Breast epithelium (tissue), 4 donors: ENCODE results near the gene TMEM242. TPM values are rescaled to one million over a fixed set of nuclear protein-coding genes. Genes with fewer than 3 reads are reported as not detected.

Source experiments
- DNase-seq, 2 donors: peaks; one replicate each; pipeline ENCODE4 v3.0.0-alpha.2; 2019; ENCODE audit warnings: low spot score in 2 of 2
- H3K27ac ChIP-seq, 2 donors: fragments of 200-600 bp; sonication (generic) in 1 of 2; one replicate each; pipeline ENCODE4 v1.5.1; 2016 to 2019; ENCODE audit warnings: mild to moderate bottlenecking in 1 of 2
- H3K27me3 ChIP-seq, 2 donors: fragments of 200-600 bp; sonication (generic) in 1 of 2; one replicate each; pipeline versions ENCODE4 v1.5.1 to v1.6.0; 2017 to 2019; ENCODE audit warnings: control low read depth in 1 of 2, mild to moderate bottlenecking in 1 of 2
- H3K36me3 ChIP-seq: fragments of 200-600 bp; one replicate; pipeline ENCODE4 v1.5.1; 2019
- H3K4me1 ChIP-seq, 2 donors: fragments of 200-600 bp; sonication (generic); one replicate each; pipeline ENCODE4 v1.5.1; 2016 to 2019; ENCODE audit warnings: control low read depth in 1 of 2
- H3K4me3 ChIP-seq, 3 donors: fragments of 200-600 bp; sonication (generic); 1 replicate in 2 of 3; 2 replicates in 1 of 3; pipeline ENCODE4 v1.5.1; 2016 to 2019; ENCODE audit warnings: mild to moderate bottlenecking in 3 of 3, moderate library complexity in 2 of 3
- H3K9me3 ChIP-seq, 2 donors: fragments of 200-600 bp; sonication (generic) in 1 of 2; one replicate each; pipeline ENCODE4 v1.5.1; 2016 to 2019; ENCODE audit warnings: control low read depth in 1 of 2
- CTCF ChIP-seq, 3 donors: fragments of 450-650 bp; IDR thresholded peaks; one replicate each; pipeline ENCODE4 v1.5.1; 2016 to 2017; ENCODE audit warnings: antibody characterized with exemption in 3 of 3, mild to moderate bottlenecking in 3 of 3, moderate library complexity in 3 of 3
- POLR2A ChIP-seq: fragments of 450-650 bp; IDR thresholded peaks from one replicate; pipeline ENCODE4 v1.6.1; 2016; ENCODE audit warnings: antibody characterized with exemption, mild to moderate bottlenecking, moderate library complexity
- POLR2AphosphoS5 ChIP-seq, 3 donors: sonication (generic); formaldehyde crosslinking; IDR thresholded peaks; one replicate each; pipeline ENCODE4 v1.6.1; 2017; ENCODE audit warnings: antibody characterized with exemption in 3 of 3
- intact Hi-C: fragments of 100-400 bp; cut with DNase I; formaldehyde crosslinking; loops from one replicate; pipeline ENCODE4 v1.15.1; 2023; ENCODE audit warnings: low total_unique reads
- total RNA-seq, 3 donors: library from RNA; depleted of rRNA; stranded (reverse); fragments of >200 nt; gene quantifications; one replicate each; pipeline ENCODE4 v1.1.0, GENCODE V29; 2016

The TMEM242 gene
- total RNA-seq, 3 donors from 2014 or later: 5.3 to 7.9 (median 7.3) TPM

GRCh38 chr6:157292202-157292601 lies 31.1 kb downstream of the TMEM242 start:
- no peak for DNase-seq
- TF ChIP-seq CTCF (IDR thresholded peaks at IDR 0.05) (no peak), POLR2A (no peak)
- Histone ChIP-seq H3K4me3 (no peak overlapping the region), H3K36me3 (no peaks in the 10 kb centered on the region), H3K4me1 (no peaks in the 10 kb centered on the region), H3K9me3 (no peaks in the 10 kb centered on the region), H3K27ac (no peak overlapping the region), H3K27me3 (no peaks in the 10 kb centered on the region)
- intact Hi-C loops: no loop called here

GRCh38 chr6:157291356-157291755 lies 32.0 kb downstream of the TMEM242 start:
- DNase-seq: no peak
- Histone ChIP-seq H3K27ac (no peak overlapping the region), H3K27me3 (no peaks in the 10 kb centered on the region), H3K4me3 (no peak overlapping the region), H3K9me3 (no peaks in the 10 kb centered on the region), H3K4me1 (no peaks in the 10 kb centered on the region), H3K36me3 (no peaks in the 10 kb centered on the region)
- intact Hi-C loops: no loop called here
- TF ChIP-seq CTCF (IDR thresholded peaks at IDR 0.05) (no peak), POLR2A (no peak), POLR2AphosphoS5 (IDR thresholded peaks at IDR 0.05) (no peak)

- Histone ChIP-seq H3K27me3 (no peaks in the 10 kb centered on the region), H3K4me3 (no peak overlapping the region), H3K9me3 (no peaks in the 10 kb centered on the region), H3K36me3 (no peaks in the 10 kb centered on the region), H3K27ac (no peak overlapping the region), H3K4me1 (no peaks in the 10 kb centered on the region)
- DNase-seq: no peak
- intact Hi-C loops: no loop called here
- TF ChIP-seq POLR2AphosphoS5 (IDR thresholded peaks at IDR 0.05) (no peak), POLR2A (no peak), CTCF (IDR thresholded peaks at IDR 0.05) (no peak)
Measured at GRCh38 chr6:157290797-157291196, 32.5 kb downstream of the TMEM242 start.

GRCh38 chr6:157289764-157290163 lies 33.6 kb downstream of the TMEM242 start:
- DNase-seq: no peak

GRCh38 chr6:157288575-157288974 lies 34.7 kb downstream of the TMEM242 start:
- TF ChIP-seq CTCF (IDR thresholded peaks at IDR 0.05): no peak
- TF ChIP-seq POLR2A: no peak
- no peak for TF ChIP-seq POLR2AphosphoS5 (IDR thresholded peaks at IDR 0.05)
- Histone ChIP-seq H3K9me3 (no peaks in the 10 kb centered on the region), H3K27ac (no peak overlapping the region), H3K27me3 (no peaks in the 10 kb centered on the region), H3K4me1 (no peaks in the 10 kb centered on the region), H3K4me3 (no peak overlapping the region), H3K36me3 (no peaks in the 10 kb centered on the region)
- intact Hi-C loops: no loop called here
- no peak for DNase-seq

More at GRCh38 chr6:157289764-157290163, 33.6 kb downstream of the TMEM242 start:
- TF ChIP-seq POLR2A (no peak), CTCF (IDR thresholded peaks at IDR 0.05) (no peak), POLR2AphosphoS5 (IDR thresholded peaks at IDR 0.05) (no peak)
- Histone ChIP-seq H3K27ac (no peak overlapping the region), H3K9me3 (no peaks in the 10 kb centered on the region), H3K36me3 (no peaks in the 10 kb centered on the region), H3K27me3 (no peaks in the 10 kb centered on the region), H3K4me3 (no peak overlapping the region), H3K4me1 (no peaks in the 10 kb centered on the region)
- intact Hi-C loops: no loop called here
